HG02798 (cell line): Measurements from ENCODE around the gene ADGRD1.

ENCODE experiments used
- ATAC-seq: cut with Tn5 transposase; IDR thresholded peaks from one replicate; pipeline ENCODE4 v1.9.1; 2021; ENCODE audit warnings: mild to moderate bottlenecking; ENCODE audit not compliant: unreplicated experiment, poor library complexity

Gene ADGRD1

DNA sequence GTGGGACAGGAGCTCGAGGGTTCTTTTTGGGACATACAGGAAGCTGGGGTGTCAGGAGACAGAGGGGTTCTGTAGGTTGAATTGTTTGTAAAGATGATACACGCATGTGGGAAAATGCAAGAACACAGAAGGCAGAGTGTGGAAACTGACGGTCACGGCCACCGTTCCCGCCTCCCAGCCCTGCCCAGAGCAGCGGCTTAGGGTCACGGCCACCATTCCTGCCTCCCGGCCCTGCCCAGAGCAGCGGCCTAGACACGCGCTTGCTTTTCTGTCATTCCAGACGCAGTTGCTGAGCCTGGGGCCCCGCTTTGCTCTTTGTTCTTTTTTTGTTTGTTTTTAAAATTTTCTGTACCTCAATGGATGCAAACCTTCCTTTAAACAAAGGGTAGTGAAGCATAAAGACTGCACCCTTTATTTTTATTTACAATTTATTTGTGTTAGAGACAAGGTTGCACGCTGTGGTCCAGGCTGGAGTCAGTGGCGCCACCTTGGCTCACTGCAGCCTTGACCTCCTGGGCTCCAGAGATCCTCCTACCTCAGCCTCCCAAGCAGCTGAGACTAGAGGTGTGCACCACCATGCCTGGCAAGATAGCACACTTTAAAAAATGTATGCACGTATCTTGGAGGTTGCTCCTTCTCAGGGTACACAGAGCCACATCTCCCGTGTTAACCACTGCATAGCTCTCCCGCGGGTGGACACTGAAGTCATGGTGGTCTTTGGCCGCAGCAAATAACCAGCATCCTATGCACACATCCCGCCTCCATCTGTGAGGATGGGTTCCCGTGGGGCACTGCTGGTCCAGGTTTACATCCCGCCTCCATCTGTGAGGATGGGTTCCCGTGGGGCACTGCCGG lies 142.3 kb downstream of the ADGRD1 start:
- no peak for ATAC-seq

DNA sequence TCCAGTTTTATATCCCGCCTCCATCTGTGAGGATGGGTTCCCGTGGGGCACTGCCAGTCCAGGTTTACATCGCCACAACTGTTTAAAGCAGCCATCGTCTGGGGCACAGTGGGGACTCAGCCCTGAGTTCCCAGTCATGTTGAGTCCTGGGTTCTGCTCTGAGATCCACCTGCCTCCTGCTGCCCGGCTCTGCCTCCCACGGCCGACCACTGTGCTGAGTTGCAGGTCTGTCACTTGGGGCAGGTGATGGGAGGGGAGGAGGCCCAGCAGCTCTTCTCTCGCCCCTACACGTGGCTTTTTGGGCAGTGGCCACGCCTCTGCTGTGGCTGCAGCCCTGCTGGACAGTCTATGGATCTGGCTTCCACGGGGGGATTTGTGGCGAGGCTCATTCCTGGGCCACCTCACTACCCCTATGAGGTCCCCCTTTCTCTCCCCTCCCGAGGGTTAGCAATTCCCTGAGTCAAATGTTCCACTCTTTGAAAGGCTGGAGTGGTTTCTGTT lies 143.0 kb downstream of the ADGRD1 start:
- no peak for ATAC-seq

DNA sequence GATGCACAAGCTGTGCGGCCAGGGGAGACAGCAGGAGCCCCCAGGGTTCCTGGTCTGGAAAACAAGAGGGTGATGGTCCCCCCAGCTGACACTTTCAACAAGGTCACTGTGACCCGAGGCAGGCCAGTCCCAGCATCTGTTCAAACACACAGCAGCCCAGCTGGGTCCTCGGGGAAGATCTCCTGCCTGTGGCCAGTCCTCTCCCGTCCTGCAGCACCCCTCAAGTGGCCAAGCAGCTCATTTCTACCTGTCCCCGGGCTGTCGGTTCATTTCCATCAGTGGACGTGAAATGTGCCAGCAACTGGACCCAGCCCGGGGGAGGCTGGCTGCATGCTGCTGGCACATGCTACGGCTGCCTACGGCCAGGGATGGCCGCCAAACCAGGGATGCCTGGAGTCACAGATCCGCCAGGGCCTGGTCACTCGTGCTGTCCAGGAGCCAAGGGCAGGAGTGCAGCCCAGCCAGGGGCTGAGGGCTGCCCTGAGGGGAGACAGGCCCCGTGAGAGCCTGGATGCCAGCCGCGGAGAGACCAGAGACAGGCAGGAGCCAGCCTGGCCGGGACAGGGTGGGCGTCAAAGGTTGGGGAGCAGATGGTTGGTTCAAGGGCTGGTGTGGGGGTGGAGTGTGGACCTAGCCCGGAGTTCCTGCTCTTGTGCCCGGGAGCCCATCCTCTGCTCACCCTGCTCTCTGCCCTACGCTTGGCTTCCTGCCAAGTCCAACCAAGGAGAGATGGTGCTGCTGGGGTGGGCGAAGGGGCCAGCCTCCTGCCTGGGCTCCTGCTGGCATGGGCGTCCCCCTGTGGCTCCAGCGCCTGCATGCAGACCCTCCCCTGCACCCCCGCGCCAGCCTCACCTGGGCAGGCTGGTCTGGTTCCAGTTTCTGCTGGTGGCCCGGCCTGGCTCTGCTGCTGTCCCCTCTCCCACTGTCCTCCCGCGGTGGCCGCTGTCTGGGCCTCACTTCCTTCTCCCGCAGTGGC lies 143.8 kb downstream of the ADGRD1 start:
- ATAC-seq, result no peak

DNA sequence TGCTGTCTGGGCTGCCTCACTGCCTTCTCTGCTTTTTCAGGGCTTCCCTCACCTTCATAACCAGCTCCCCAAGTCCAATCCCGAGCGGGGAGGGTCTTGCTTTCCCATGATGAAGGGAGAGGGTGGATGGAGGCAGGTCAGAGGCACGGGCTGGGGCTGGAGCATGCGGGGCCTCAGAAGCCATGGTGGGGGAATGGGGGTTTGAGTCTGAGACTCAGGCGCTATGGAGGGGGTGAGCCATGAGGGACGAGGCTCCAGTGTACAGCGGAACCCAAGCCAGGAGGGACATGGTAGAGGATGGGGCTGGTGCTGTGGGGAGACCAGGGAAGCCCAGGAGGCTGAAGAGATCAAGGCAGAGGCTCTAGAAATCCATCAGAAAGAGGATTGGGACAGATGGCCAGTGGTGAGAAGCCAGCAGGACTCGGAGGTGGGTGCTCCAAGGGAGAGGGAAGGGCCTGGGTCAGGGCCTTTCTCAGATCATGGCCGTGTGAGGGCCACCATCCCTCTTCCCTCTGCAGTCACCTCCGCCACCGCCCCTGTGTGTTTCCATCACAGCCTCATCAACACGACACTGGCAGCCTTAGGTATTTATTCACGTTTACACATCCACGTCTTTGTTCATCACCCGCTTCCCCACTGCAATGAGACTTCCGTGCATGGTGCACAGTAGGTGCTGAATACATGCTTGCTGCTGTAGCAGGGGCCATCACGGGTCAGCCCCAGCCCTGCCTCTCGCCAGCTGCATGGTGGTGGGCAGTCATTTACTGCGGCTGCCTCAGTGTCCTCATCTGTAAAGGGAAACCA lies 144.7 kb downstream of the ADGRD1 start:
- ATAC-seq, result no peak

DNA sequence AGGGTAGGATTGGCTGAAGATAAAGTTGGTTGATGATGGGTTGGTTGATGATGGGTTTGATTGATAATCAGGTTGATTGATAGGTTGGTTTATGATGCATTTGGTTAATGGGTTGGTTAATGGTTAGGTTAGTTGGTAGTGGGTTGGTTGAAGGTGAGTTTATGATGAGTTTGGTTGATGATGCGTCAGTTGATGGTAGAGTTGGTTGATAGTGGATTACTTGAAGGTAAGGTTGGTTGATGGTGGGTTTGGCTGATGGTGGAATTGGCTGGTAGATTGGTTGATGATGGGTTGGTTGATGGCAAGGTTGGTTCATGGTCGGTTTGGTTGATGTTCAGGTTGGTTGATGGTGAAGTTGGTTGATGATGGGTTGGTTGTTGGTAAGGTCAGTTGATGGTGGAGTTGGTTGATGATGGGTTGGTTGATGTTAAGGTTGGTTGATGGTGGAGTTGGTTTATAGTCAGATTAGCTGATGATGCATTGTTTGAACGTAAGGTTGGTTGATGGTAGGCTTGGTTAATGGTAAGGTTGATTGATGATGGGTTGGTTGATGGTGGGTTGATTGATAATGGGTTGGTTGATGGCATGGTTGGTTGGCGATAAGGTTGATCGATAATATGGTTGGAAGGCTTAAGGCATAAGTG lies 146.4 kb downstream of the ADGRD1 start:
- ATAC-seq, result no peak

DNA sequence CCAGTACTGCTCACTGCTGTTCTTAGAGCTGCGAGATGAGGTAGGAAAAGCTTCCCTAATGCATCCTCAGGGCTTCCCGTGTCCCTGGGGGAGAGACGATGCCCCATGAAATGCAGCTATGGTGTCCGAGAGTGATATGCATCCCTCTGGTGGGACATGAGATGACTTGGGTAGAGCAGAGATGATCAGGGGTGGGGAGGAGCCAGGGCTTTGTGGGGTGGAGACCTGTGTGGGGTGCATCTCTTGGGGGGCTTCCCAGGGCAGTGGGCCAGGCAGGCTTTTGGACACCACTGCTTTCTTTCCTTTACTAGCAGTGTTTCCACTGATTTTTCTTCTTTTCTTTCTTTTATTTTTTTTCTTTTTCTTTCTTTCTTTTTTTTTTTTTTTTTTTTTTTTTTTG lies 147.3 kb downstream of the ADGRD1 start:
- no peak for ATAC-seq

DNA sequence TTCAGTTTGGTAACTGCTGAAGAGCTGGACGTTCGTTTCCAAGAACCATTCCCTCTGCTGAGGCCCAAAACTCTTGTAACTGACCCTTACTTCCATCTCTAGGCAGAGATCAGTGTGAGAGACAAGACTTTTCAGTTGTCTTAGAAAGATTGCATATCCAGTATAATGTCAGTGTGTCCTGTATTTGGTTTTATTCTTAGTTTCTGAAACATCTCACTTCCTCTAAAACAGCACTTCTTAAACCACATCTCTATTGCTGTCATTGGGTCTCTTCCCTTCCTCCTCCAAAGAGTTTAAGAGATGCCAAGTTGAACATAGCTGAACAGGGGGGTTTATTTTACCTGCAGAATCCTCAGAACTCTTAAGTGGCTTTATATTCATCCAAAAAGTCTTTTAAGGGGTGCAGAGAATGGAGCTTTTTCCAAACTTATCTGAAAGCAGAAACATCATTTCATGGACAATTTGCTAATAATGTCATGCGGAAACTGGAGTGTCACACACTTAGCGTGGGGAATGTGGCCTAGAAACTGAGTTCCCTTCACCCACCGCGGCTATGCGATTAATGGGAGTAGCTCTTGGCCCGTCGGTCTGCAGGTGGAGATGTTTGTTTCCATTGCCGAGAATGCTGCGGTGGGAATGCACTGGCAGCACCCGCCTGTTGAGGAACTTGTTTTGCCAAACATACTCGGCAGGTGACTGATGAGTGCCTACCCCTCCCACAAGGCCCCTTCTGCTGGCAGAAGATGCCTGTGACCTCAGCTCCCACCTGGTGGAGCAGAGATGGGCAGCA lies 148.2 kb downstream of the ADGRD1 start:
- ATAC-seq, result peak; percentile 56

DNA sequence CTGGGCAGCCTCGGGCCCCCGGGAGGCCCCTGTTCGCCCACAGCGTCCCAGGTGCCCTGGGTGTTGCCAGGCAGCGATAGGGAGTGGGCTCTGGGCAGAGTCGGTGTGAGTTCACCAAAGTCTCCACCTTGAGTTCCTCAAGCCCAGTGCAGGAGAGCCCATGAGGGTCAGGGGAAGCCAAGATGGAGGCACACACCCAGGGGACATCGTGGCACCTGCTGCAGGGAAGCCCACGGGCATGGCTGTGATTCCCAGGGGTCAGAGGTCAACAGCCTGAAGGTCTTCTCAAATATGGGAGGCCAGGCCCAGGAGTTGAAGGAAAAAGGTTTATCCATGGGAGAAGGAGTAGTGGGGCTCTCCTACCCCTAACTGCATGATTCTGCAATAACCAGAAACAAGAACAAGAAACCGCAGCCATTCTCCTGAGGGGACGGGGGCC lies 148.8 kb downstream of the ADGRD1 start:
- no peak for ATAC-seq

DNA sequence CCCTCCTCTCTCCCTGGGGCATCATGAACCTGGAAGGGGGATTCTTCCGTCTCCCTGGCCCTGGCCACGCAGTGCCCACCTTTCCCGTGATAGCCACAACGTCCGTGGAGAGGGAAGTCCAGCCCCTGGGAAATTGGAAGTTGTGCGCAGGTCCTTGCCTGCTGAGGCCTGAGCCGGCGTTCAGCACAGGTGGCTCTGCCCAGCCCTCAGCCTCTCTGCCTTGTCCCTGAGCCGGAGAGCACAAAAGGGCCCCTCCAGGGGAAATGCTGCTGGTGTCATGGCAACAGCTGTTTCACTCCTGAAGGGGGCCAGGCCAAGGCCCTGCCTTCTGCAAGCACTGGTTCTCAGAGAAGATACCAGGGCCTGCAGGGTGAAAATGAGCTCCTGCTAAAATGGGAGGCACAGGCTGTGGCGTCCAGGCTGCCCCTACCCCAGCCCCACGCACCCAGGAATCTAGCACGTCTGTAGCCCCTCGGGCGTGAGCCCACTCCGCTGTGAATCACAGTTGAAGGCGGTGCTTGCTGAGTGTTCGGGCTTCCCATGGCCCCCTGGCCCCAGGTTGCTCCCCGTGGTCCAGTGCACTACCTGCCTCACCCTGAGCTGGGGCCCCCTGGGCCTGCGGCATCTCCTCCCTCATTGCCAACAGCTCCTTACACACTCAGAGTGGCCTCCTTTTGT lies 149.4 kb downstream of the ADGRD1 start:
- peak; percentile 42 for ATAC-seq

DNA sequence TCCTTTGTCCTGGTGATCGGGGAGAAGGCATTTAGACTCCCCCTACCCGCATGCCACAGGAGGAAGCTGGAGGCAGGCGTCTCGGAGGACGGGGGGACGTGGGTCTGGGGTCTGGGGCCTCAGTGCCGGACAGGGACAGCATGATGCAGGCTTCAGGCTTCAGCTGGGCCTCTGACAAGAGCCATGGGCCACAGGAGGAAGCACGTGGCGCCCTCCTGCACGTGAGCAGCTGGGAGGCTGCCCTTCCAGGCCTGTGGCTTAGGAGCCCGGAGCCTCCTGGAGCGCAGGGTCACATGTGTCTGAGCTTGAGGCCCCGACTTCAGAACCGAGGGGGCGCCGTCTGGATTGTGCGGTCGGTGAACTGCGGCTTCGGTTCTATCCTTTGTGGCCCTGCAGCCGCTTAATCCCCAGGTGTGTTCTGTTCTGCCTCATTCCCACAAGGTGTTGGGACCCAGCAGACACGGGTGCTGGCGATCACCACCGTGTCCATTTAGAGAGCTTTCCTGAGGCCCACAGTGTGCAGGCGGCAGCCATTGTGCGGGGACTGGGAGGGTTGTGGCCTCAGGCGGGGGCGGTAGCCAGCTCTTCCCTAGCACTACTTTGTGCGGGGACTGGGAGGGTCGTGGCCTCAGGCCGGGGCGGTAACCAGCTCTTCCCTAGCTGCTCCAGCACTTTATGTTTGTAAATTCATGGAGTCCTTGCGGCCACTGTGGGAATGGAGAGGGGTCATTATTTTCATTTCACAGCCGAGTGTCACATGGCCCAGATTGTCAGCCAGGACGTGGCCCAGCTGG lies 150.2 kb downstream of the ADGRD1 start:
- no peak for ATAC-seq

DNA sequence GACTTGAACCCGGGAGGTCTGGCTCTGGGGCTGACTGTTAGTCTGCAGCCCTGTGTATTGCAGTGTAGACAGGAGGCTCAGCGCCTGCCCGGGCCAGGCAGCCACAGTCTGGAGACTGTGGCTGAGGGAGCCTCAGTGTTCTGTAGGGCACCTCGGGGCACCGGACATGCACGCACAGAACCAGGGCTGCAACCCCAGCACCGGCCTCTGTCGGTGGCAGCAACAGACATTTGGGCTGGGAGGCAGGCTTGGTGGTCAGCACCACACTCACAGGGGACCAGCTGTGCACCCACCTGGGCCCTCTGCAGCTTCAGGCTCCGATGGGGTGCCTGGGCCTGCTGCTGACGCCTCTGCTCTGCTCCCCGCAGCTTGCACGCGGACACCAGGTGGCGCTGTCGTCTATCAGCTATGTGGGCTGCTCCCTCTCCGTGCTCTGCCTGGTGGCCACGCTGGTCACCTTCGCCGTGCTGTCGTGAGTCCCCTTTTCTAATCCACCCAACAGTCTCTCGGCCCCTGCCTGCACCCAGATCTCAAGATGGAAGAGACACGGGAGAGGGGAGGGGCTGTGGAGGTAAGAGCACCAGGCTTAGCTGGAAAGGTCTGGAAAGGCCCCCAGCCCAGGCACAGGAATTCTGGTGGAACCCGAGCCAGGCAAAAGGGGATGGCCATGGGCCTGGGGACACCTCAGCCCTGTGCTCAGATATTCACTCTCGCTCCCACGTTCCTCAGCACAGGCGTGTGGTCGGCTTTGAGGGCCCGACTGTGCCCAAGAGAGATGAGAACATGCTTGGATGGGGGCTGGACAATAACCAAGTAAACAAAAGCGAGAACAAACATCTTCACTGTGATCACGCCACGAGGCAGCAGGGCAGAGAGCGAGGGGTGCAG lies 151.0 kb downstream of the ADGRD1 start:
- ATAC-seq, result peak; percentile 69

DNA sequence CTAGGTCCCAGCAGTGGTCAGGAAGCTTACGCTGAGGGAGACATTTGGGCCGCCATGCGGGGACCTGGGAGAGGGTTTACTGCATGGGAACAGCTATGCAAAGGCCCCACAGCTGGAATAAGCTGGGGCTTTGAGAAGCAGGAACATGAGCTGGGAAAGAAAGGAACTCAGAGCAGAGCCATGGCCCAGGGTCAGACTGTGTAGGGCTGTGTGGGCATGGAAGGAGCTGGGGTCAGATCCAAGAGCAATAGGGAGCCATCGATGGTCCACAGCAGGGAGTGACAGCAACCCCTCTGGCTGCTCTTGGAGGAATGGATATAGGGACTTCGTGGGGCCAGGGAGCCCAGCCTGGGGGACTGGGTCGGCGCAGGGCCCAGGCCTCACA lies 151.6 kb downstream of the ADGRD1 start:
- ATAC-seq, result no peak

DNA sequence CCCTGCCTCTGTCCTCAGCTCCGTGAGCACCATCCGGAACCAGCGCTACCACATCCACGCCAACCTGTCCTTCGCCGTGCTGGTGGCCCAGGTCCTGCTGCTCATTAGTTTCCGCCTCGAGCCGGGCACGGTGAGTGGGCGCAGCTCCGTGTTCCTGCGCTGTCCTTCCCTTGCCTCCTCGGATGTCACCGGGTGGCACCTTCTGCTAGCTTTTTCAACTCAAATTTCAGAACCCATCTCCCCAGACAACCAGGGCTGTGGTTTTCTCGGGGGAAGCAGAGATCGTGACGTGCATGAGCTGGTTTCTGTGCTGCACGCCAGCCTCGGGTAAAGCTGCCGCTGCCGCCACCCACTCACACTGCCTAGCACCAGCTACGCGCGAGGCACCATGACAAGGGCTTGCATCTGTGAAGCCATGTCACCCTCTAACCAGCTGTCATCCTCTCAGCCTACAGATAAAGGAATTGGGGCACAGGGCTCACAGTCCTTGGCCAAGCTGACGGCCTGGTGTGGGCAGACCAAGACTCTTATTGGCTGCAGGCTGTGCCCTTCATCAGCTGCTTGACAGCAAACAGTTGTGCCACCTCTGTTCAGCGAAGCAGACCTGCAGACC lies 152.1 kb downstream of the ADGRD1 start:
- ATAC-seq, result peak; percentile 50

DNA sequence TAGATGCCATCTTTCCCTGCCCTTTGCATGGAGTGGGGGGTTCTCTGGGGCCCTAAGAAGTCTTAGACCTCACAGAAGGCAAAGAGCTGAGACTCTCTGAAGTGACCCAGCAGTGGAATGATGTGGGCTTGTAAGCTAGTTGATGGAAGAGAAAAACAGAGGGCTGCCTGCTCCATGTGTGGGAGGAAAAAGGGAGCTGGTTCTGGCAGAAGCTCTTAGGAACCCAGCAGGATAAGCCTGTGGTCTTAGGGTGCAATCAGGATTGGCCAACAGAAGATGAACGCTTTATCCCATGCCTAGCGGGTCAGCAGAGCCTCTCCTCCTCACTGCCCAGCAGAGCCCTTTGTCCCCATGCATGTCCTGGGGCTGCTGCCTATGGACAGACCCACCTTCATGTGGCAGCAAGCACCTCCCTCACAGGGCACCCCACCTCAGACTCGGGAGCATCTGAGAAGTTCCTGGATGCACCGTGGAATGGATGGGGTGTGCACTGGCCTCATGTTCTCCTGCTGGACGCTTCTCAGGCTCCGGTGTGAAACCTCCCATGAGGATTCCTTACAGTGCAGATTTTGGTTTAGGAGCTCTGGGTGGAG lies 152.7 kb downstream of the ADGRD1 start:
- ATAC-seq, result no peak

DNA sequence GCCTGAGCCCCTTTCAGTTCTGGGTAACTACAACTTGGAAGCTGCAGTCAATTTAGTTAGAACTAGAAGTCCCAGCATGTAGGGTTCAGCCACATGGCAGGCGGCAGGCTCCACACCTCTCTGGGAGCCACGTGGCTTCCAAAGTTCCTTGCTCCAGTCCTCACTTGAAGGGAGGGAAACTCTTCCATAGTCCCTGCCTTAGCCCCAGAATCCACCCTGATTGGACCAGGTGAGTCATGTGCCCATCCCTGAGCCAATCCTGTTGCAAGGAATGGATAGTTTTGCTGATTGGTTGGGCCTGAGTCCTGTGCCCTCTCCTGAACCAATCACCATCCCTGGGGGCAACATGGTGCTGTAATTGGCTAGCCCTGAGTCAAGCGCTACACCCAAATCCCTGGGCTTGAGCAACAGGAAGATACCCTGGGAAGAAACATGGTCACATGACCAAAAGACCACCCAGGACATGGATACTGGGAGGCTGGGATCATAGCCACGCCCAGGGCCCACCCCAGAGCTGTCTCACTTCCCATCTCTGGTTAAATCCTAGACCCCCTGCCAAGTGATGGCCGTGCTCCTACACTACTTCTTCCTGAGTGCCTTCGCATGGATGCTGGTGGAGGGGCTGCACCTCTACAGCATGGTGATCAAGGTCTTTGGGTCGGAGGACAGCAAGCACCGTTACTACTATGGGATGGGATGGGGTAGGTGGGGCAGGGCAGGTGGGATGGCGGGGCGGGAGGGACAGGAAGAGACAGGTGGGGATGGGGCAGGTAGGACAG lies 154.7 kb downstream of the ADGRD1 start:
- no peak for ATAC-seq
